ENCODE data around the gene SLC27A6. TPM values are rescaled to one million over a fixed set of nuclear protein-coding genes. Genes with fewer than 3 reads are reported as not detected.
A peak's percentile ranks its signal among the peaks of the same experiment; 100 is the strongest.

SLC27A6 gene
- total and polyA plus RNA-seq, 11 donors: 9.0 to 95.1 (median 31.5) TPM

DNA sequence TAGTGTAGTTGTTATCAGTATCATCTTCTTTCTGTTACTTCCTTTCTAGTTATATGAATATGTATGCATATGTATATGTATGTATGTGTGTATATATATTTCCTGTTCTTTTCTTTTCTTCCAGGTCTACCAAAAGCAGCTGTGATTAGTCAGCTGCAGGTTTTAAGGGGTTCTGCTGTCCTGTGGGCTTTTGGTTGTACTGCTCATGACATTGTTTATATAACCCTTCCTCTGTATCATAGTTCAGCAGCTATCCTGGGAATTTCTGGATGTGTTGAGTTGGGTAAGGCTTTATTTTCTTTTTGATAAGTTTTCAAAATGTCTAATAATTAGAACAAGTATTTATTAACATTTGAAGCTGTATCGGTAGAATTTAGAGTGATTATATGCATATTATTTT, 23.2 kb downstream of the SLC27A6 start:
- TF ChIP-seq, protein P1, sequence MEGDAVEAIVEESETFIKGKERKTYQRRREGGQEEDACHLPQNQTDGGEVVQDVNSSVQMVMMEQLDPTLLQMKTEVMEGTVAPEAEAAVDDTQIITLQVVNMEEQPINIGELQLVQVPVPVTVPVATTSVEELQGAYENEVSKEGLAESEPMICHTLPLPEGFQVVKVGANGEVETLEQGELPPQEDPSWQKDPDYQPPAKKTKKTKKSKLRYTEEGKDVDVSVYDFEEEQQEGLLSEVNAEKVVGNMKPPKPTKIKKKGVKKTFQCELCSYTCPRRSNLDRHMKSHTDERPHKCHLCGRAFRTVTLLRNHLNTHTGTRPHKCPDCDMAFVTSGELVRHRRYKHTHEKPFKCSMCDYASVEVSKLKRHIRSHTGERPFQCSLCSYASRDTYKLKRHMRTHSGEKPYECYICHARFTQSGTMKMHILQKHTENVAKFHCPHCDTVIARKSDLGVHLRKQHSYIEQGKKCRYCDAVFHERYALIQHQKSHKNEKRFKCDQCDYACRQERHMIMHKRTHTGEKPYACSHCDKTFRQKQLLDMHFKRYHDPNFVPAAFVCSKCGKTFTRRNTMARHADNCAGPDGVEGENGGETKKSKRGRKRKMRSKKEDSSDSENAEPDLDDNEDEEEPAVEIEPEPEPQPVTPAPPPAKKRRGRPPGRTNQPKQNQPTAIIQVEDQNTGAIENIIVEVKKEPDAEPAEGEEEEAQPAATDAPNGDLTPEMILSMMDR (IDR thresholded peaks at IDR 0.05): no peak
- no peak for TF ChIP-seq POLR2A (IDR thresholded peaks at IDR 0.05)
- H3K27ac ChIP-seq: no peak overlapping the region
- no peak overlapping the region for H3K4me3 ChIP-seq
- peaks cover 0 to 13% (median 0%) of the 10 kb centered on the region in 9 donors for H3K36me3 ChIP-seq
- no peaks in the 10 kb centered on the region for H3K27me3 ChIP-seq
- no peak for DNase-seq
- H3K4me1 ChIP-seq: no peaks in the 10 kb centered on the region
- intact Hi-C loops (cut with DNase I): no loop called here
- H3K9me3 ChIP-seq: no peaks in the 10 kb centered on the region
- WGBS, 4 donors: 48 to 66% (median 53%) methylated on average over 1 of the region's 1 CpG
- no peak for ATAC-seq

GRCh38 chr5:129001841-129002526, 36.7 kb downstream of the SLC27A6 start:
- no peak for ATAC-seq
- intact Hi-C loops (cut with DNase I): no loop called here
- H3K4me1 ChIP-seq: peaks cover 0 to 11% (median 0%) of the 10 kb centered on the region in 12 donors
- TF ChIP-seq, protein P1 (IDR thresholded peaks at IDR 0.05): no peak
- H3K9me3 ChIP-seq: no peaks in the 10 kb centered on the region
- 49 to 59% (median 52%) methylated on average over 5 of the region's 5 CpGs for WGBS, 4 donors
- no peak overlapping the region for H3K4me3 ChIP-seq
- H3K27me3 ChIP-seq: no peaks in the 10 kb centered on the region
- H3K36me3 ChIP-seq: no peaks in the 10 kb centered on the region
- DNase-seq: no peak
- H3K27ac ChIP-seq: no peak overlapping the region

GRCh38 chr5:129002527-129002842, 37.2 kb downstream of the SLC27A6 start:
- H3K9me3 ChIP-seq: no peaks in the 10 kb centered on the region
- peaks cover 0 to 11% (median 0%) of the 10 kb centered on the region in 12 donors for H3K4me1 ChIP-seq
- no peak overlapping the region for H3K4me3 ChIP-seq
- intact Hi-C loops (cut with DNase I): no loop called here
- H3K27me3 ChIP-seq: no peaks in the 10 kb centered on the region
- no peaks in the 10 kb centered on the region for H3K36me3 ChIP-seq
- no peak for TF ChIP-seq POLR2A (IDR thresholded peaks at IDR 0.05)
- TF ChIP-seq, protein P1 (IDR thresholded peaks at IDR 0.05): no peak
- no peak overlapping the region for H3K27ac ChIP-seq
- WGBS, 4 donors: 47 to 67% (median 56%) methylated on average over 2 of the region's 2 CpGs
- ATAC-seq: no peak
- no peak for DNase-seq

- 75 to 93% (median 86%) methylated on average over 2 of the region's 2 CpGs for WGBS, 4 donors
- Histone ChIP-seq H3K4me1 (peaks cover 0 to 11% (median 0%) of the 10 kb centered on the region in 12 donors), H3K9me3 (no peaks in the 10 kb centered on the region), H3K27ac (no peak overlapping the region), H3K36me3 (no peaks in the 10 kb centered on the region), H3K4me3 (no peak overlapping the region), H3K27me3 (no peaks in the 10 kb centered on the region)
- ATAC-seq (peak in 1 of 4 donors; percentile 43), DNase-seq (no peak)
- TF ChIP-seq, protein P1 (IDR thresholded peaks at IDR 0.05): no peak
- TF ChIP-seq POLR2A (IDR thresholded peaks at IDR 0.05): no peak
- intact Hi-C loops (cut with DNase I): no loop called here
Observed at GRCh38 chr5:129003232-129003631, 37.9 kb downstream of the SLC27A6 start.
